ENCODE data around the gene MATN4. TPM values are rescaled to one million over a fixed set of nuclear protein-coding genes. Genes with fewer than 3 reads are reported as not detected.

MATN4 gene
- total and polyA plus RNA-seq, 12 donors: 0.06 to 0.37 (median 0.16) TPM; not detected in 8

DNA sequence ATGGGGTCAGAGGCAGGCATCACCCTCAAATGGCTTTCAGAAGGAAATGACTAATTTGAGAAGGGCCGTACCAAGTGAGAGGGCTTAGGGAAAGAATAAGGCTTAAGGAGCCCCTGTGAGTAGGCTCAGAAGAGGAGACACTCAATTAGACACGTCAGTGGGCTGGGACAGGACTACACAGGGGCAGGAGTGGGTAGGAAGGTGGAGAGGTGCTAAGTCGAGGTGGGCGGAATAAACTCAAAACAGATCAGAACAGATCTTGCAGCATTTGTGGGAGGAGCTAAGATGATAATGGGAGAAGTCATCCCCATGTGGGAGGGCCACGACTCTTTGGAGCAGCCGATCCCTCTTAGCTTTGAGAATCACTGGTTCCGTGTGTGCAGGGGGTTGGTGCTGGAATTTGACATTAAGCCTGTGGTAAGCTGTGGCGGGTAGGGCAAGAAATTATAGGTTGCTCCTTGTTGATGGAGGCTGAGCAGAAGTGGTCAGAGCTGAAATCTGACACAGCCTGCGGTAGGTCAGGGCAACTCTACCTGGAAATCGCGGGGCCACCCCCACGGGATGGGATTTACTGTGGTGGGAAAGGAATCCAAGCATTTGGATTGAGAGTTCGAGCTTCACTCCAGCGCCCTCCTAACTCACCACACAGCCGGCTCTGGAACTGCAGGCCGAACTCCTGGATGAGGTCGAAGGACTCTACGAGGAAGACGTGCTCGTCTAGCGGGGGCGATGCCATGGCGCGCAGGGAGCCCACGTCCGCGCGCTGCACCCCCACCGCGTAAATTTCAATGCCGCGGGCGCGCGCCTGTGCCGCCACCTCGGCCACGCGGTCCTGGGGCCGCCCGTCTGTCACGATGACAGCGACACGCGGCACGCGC lies 4.3 kb downstream of the MATN4 start:
- WGBS, 4 donors: 44 to 68% (median 58%) methylated on average over 23 to 47 of the region's 47 CpGs
- Histone ChIP-seq H3K4me3 (no peak overlapping the region), H3K4me1 (replicated peaks in 1 of 2) (no peaks in the 10 kb centered on the region), H3K27me3 (peaks cover 19% of the 10 kb centered on the region), H3K9me3 (replicated peaks in 1 of 3) (no peaks in the 10 kb centered on the region), H3K36me3 (replicated peaks in 1 of 2) (no peaks in the 10 kb centered on the region), H3K27ac (no peak overlapping the region)
- intact Hi-C loops (cut with DNase I): no loop called here
- no peak for DNase-seq
- no peak for TF ChIP-seq POLR2A (IDR thresholded peaks at IDR 0.05)
- TF ChIP-seq, protein P1, sequence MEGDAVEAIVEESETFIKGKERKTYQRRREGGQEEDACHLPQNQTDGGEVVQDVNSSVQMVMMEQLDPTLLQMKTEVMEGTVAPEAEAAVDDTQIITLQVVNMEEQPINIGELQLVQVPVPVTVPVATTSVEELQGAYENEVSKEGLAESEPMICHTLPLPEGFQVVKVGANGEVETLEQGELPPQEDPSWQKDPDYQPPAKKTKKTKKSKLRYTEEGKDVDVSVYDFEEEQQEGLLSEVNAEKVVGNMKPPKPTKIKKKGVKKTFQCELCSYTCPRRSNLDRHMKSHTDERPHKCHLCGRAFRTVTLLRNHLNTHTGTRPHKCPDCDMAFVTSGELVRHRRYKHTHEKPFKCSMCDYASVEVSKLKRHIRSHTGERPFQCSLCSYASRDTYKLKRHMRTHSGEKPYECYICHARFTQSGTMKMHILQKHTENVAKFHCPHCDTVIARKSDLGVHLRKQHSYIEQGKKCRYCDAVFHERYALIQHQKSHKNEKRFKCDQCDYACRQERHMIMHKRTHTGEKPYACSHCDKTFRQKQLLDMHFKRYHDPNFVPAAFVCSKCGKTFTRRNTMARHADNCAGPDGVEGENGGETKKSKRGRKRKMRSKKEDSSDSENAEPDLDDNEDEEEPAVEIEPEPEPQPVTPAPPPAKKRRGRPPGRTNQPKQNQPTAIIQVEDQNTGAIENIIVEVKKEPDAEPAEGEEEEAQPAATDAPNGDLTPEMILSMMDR (IDR thresholded peaks at IDR 0.05): no peak

DNA sequence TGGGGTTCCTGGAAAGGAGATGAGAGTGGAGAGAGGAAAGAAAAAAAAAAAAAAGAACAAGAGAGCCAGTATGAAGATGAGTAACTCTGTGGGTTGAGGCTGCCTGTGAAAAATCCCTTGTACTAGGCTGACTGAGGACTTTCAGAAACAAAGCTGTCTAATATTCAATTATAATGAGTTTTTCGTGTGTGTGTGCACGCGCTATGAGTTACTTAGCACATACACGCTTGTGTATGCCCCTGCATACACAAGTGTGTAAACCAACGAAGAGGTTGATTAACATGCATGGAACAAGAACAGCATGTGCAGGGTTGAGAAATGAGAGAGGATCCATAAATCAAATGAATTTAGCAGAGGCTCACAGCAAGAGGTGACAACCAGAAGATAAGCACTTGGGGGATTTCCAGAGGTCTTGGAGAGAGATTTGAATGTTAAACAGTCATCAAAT lies 6.3 kb downstream of the MATN4 start:
- TF ChIP-seq, protein P1 (IDR thresholded peaks at IDR 0.05): no peak
- no peak for TF ChIP-seq POLR2A (IDR thresholded peaks at IDR 0.05)
- Histone ChIP-seq H3K36me3 (replicated peaks in 1 of 2) (no peaks in the 10 kb centered on the region), H3K27me3 (peaks cover 16% of the 10 kb centered on the region), H3K27ac (no peak overlapping the region), H3K4me3 (no peak overlapping the region), H3K4me1 (replicated peaks in 1 of 2) (no peaks in the 10 kb centered on the region), H3K9me3 (replicated peaks in 1 of 3) (no peaks in the 10 kb centered on the region)
- intact Hi-C loops (cut with DNase I): no loop called here
- no peak for DNase-seq
- WGBS, 4 donors: 61 to 75% (median 72%) methylated on average over 5 of the region's 5 CpGs

DNA sequence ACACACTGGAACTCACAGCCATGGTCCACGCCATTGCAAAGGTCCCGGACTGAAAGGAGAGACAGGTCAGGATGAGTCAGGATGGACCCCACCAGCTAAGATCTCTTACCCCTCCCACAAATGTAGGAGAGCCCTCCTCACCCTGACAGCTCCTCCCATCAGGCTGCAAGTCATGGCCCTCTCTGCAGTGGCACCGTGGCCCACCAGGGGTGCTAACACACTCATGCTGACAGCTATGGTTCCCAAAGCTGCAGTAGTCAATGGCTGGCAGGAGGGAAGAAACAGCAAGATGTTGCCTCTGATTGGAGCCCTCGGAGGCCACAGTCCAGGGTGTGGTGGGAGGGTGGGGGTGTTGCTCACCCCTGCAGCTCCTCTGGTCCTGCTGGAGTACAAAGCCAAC lies 7.1 kb downstream of the MATN4 start:
- intact Hi-C loops (cut with DNase I): no loop called here
- no peaks in the 10 kb centered on the region for H3K4me1 ChIP-seq (replicated peaks in 1 of 2)
- no peaks in the 10 kb centered on the region for H3K36me3 ChIP-seq (replicated peaks in 1 of 2)
- H3K27ac ChIP-seq: no peak overlapping the region
- DNase-seq: no peak
- WGBS, 4 donors: 40 to 83% (median 48%) methylated on average over 1 to 4 of the region's 4 CpGs
- H3K27me3 ChIP-seq: peaks cover 8% of the 10 kb centered on the region
- no peak overlapping the region for H3K4me3 ChIP-seq
- TF ChIP-seq, protein P1 (IDR thresholded peaks at IDR 0.05): no peak
- no peak for TF ChIP-seq POLR2A (IDR thresholded peaks at IDR 0.05)
- H3K9me3 ChIP-seq (replicated peaks in 1 of 3): no peaks in the 10 kb centered on the region

DNA sequence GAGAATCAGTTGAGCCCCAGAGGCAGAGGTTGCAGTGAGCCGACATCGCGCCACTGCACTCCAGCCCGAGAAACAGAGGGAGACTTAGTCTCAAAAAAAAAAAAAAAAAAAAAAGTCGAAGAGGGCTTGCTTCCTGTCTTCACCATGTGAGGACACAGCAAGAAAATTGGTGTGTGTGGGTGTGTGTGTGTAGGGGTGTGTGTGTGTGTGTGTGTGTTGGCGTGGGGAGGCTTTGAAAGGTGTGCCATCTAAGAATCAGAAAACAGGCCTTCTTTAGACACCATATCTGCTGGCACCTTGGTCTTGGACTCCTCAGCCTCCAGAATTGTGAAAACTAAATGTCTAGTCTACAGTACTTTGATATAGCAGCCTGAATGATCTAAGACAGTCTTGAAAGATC lies 8.3 kb downstream of the MATN4 start:
- peaks cover 6% of the 10 kb centered on the region for H3K27me3 ChIP-seq
- no peaks in the 10 kb centered on the region for H3K4me1 ChIP-seq (replicated peaks in 1 of 2)
- H3K27ac ChIP-seq: no peak overlapping the region
- TF ChIP-seq, protein P1 (IDR thresholded peaks at IDR 0.05): no peak
- H3K36me3 ChIP-seq (replicated peaks in 1 of 2): no peaks in the 10 kb centered on the region
- intact Hi-C loops (cut with DNase I): no loop called here
- WGBS, 4 donors: 88 to 93% (median 89%) methylated on average over 6 of the region's 6 CpGs
- no peaks in the 10 kb centered on the region for H3K9me3 ChIP-seq (replicated peaks in 1 of 3)
- no peak overlapping the region for H3K4me3 ChIP-seq
- DNase-seq: no peak

Data from adrenal gland (tissue), 12 donors.